PC-9 (cell line): ENCODE results near the gene HBA1. TPM values are rescaled to one million over a fixed set of nuclear protein-coding genes. Genes with fewer than 3 reads are reported as not detected.

Source experiments
- BruUV-seq: library from RNA; stranded (reverse); fragments of 400-500 nt; replicated peaks from 2 replicates; lab custom pipeline; 2021; lab: Mats Ljungman, UMichigan
- CTCF ChIA-PET: fragments of 300-600 bp; sonication (Branson Sonifier 250); formaldehyde crosslinking; loops from one replicate; lab custom pipeline; 2022; ENCODE audit warnings: antibody characterized with exemption; lab: Charles Lee
- POLR2A ChIA-PET: fragments of 300-600 bp; sonication (Branson Sonifier 250); formaldehyde crosslinking; loops from one replicate; lab custom pipeline; 2022; ENCODE audit warnings: antibody characterized with exemption; ENCODE audit not compliant: unreplicated experiment; lab: Charles Lee
- DNase-seq, 2 experiments: peaks; one replicate each; pipeline versions ENCODE4 v3.0.0 to v3.0.0-alpha.2; 2015 to 2022; ENCODE audit warnings: mixed read lengths in 1 of 2
- H2AFZ ChIP-seq: fragments of 200-600 bp; sonication (generic); 2 replicates; pipeline ENCODE4 v1.8.1; 2017; ENCODE audit warnings: antibody characterized with exemption
- H3F3A ChIP-seq: fragments of 200-600 bp; sonication (generic); 2 replicates; pipeline ENCODE4 v1.8.1; 2017; ENCODE audit warnings: antibody characterized with exemption, mild to moderate bottlenecking, low read depth; ENCODE audit not compliant: insufficient read depth
- H3K27ac ChIP-seq: fragments of 200-600 bp; sonication (generic); 2 replicates; pipeline ENCODE4 v1.6.1; 2016; ENCODE audit warnings: mixed run types
- H3K27me3 ChIP-seq: fragments of 200-600 bp; sonication (generic); 2 replicates; pipeline ENCODE4 v1.6.1; 2016; ENCODE audit warnings: low read depth, mixed run types; ENCODE audit not compliant: insufficient read depth
- H3K36me3 ChIP-seq: fragments of 200-600 bp; sonication (generic); 2 replicates; pipeline ENCODE4 v1.6.1; 2016; ENCODE audit warnings: low read depth, mixed run types
- H3K4me1 ChIP-seq: fragments of 200-600 bp; sonication (generic); replicated peaks from 2 replicates; pipeline ENCODE4 v1.6.1; 2016; ENCODE audit warnings: mixed run types; ENCODE audit not compliant: insufficient read depth
- H3K4me2 ChIP-seq: fragments of 200-600 bp; sonication (generic); 2 replicates; pipeline ENCODE4 v1.6.1; 2017; ENCODE audit warnings: mixed run types
- H3K4me3 ChIP-seq: fragments of 200-600 bp; sonication (generic); 2 replicates; pipeline ENCODE4 v1.6.1; 2016; ENCODE audit warnings: mixed run types
- H3K79me2 ChIP-seq: fragments of 200-600 bp; sonication (generic); 2 replicates; pipeline ENCODE4 v1.6.1; 2017; ENCODE audit warnings: low read depth, mixed run types
- H3K9me2 ChIP-seq: fragments of 200-600 bp; sonication (generic); 2 replicates; pipeline ENCODE4 v1.8.1; 2017; ENCODE audit warnings: mild to moderate bottlenecking; ENCODE audit not compliant: insufficient read depth
- H3K9me3 ChIP-seq: fragments of 200-600 bp; sonication (generic); 2 replicates; pipeline ENCODE4 v1.8.1; 2016; ENCODE audit warnings: low read depth; ENCODE audit not compliant: insufficient read depth
- H4K20me1 ChIP-seq: fragments of 200-600 bp; sonication (generic); 2 replicates; pipeline ENCODE4 v1.8.1; 2017; ENCODE audit not compliant: insufficient read depth
- EZH2 ChIP-seq: fragments of 200-600 bp; sonication (generic); IDR thresholded peaks from 2 replicates; pipeline ENCODE4 v1.8.0; 2017; ENCODE audit warnings: antibody characterized with exemption, low read depth
- intact Hi-C: fragments of 100-400 bp; cut with micrococcal nuclease; formaldehyde crosslinking; loops from one replicate; pipeline ENCODE4 v1.10.0; 2022; ENCODE audit not compliant: unreplicated experiment
- total RNA-seq: library from RNA; stranded (reverse); gene quantifications from 2 replicates; pipeline ENCODE4 v1.2.3, GENCODE V29; 2021
- TF ChIP-seq, protein P1 (sequence below): fragments of 200-600 bp; sonication (generic); conservative IDR thresholded peaks from 2 replicates; pipeline ENCODE4 v1.6.1; 2017; ENCODE audit warnings: mixed run types, antibody characterized with exemption, mild to moderate bottlenecking, moderate library complexity

Gene HBA1
- total RNA-seq, 1 experiment from 2014 or later, result not detected

- no peaks in the 10 kb centered on the region for H3K9me2 ChIP-seq
- peaks cover 13% of the 10 kb centered on the region; the same call in 1 of the 2 replicates for H3F3A ChIP-seq
- no peaks in the 10 kb centered on the region for H3K79me2 ChIP-seq
- H4K20me1 ChIP-seq, result no peaks in the 10 kb centered on the region; the same call in 1 of the 2 replicates
- ChIA-PET POLR2A (no interaction called here), CTCF (no interaction called here)
- no peak overlapping the region for H2AFZ ChIP-seq
- no peak overlapping the region for H3K27ac ChIP-seq
- intact Hi-C loops, result no loop called here
- no peak overlapping the region for H3K4me2 ChIP-seq
- no peaks in the 10 kb centered on the region for H3K9me3 ChIP-seq
- no peaks in the 10 kb centered on the region for H3K27me3 ChIP-seq
- H3K4me3 ChIP-seq, result no peak overlapping the region
- no peak for DNase-seq
- no peaks in the 10 kb centered on the region for H3K4me1 ChIP-seq
- peaks cover 4% of the 10 kb centered on the region; the same call in 1 of the 2 replicates for H3K36me3 ChIP-seq
- TF ChIP-seq EZH2, result no peak
- TF ChIP-seq, protein P1, sequence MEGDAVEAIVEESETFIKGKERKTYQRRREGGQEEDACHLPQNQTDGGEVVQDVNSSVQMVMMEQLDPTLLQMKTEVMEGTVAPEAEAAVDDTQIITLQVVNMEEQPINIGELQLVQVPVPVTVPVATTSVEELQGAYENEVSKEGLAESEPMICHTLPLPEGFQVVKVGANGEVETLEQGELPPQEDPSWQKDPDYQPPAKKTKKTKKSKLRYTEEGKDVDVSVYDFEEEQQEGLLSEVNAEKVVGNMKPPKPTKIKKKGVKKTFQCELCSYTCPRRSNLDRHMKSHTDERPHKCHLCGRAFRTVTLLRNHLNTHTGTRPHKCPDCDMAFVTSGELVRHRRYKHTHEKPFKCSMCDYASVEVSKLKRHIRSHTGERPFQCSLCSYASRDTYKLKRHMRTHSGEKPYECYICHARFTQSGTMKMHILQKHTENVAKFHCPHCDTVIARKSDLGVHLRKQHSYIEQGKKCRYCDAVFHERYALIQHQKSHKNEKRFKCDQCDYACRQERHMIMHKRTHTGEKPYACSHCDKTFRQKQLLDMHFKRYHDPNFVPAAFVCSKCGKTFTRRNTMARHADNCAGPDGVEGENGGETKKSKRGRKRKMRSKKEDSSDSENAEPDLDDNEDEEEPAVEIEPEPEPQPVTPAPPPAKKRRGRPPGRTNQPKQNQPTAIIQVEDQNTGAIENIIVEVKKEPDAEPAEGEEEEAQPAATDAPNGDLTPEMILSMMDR, result no peak
- no TSS peak for BruUV-seq
These were observed 10.8 kb downstream of the HBA1 start for GRCh38 chr16:187330-187729.

DNA sequence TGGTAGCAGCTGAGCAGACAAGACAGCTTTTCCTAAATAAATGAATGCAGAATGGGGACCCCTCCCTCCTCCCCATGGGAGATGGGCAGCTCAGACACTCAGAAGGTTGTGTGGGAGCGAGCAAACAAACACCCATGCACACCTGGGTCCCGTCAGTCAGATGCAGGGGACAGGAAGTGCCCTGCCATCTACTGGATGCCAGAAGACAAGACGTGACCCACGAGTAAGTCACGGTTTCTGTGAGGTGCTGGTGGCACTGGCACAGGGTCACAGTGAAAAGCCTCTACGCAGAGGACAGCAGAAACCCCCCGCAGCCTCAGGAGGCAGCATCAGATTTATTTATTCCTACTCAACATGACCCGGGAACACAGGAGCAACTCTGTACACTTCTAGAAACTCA lies 12.2 kb downstream of the HBA1 start:
- intact Hi-C loops, result no loop called here
- Histone ChIP-seq H3K4me2 (no peak overlapping the region), H3K4me1 (no peaks in the 10 kb centered on the region), H3K79me2 (no peaks in the 10 kb centered on the region), H3K9me3 (no peaks in the 10 kb centered on the region), H3K27me3 (no peaks in the 10 kb centered on the region), H3K4me3 (no peak overlapping the region), H4K20me1 (no peaks in the 10 kb centered on the region; the same call in 1 of the 2 replicates), H2AFZ (no peak overlapping the region), H3K36me3 (peaks cover 4% of the 10 kb centered on the region; the same call in 1 of the 2 replicates), H3K27ac (no peak overlapping the region), H3F3A (peaks cover 13% of the 10 kb centered on the region; the same call in 1 of the 2 replicates), H3K9me2 (no peaks in the 10 kb centered on the region)
- TF ChIP-seq EZH2, result no peak
- TF ChIP-seq, protein P1, result peak; percentile 47; the same call in 1 of the 2 replicates
- CTCF ChIA-PET, result interaction anchor here (0.5 to 0.6 kb wide), 2 partner anchors 164 to 167 kb away, joined by 5 to 8 read pairs; no protein-coding TSS in a partner anchor
- no peak for DNase-seq
- BruUV-seq, result no TSS peak
- POLR2A ChIA-PET, result no interaction called here

GRCh38 chr16:189604-190186 lies 13.2 kb downstream of the HBA1 start:
- peaks cover 9% of the 10 kb centered on the region for H3K36me3 ChIP-seq
- ChIA-PET POLR2A (no interaction called here), CTCF (no interaction called here)
- H3K4me1 ChIP-seq, result no peaks in the 10 kb centered on the region
- H2AFZ ChIP-seq, result no peak overlapping the region
- H3K79me2 ChIP-seq, result no peaks in the 10 kb centered on the region
- no peaks in the 10 kb centered on the region for H3K9me3 ChIP-seq
- no peaks in the 10 kb centered on the region for H3K27me3 ChIP-seq
- peaks cover under 1% of the 10 kb centered on the region; the same call in 1 of the 2 replicates for H4K20me1 ChIP-seq
- H3K9me2 ChIP-seq, result no peaks in the 10 kb centered on the region
- DNase-seq, result no peak
- H3K27ac ChIP-seq, result no peak overlapping the region
- no peak for TF ChIP-seq EZH2
- TF ChIP-seq, protein P1, result no peak
- BruUV-seq, result no TSS peak
- 0 out of 2 replicates have a peak, but pooled peaks cover 6% of the 10 kb centered on the region for H3F3A ChIP-seq
- no peak overlapping the region for H3K4me2 ChIP-seq
- intact Hi-C loops, result no loop called here
- no peak overlapping the region for H3K4me3 ChIP-seq
